ENCODE measurements around the gene RBM47. TPM values are rescaled to one million over a fixed set of nuclear protein-coding genes. Genes with fewer than 3 reads are reported as not detected.
A peak's percentile ranks its signal among the peaks of the same experiment; 100 is the strongest.

Gene RBM47
- total and polyA plus RNA-seq, 9 of the 15 experiments (the other 6 are each of a cell fraction or from before 2014, with no cell fraction given) = 1.4 to 6.4 (median 3.3) TPM

GRCh38 chr4:40423735-40424134 lies 205.9 kb downstream of the RBM47 start (continued):
- TF ChIP-seq GTF2F1 (IDR thresholded peaks at IDR 0.05; ENCODE audit: low read depth, low read length) = no peak
- TF ChIP-seq MCM3 (IDR thresholded peaks at IDR 0.05) = no peak
- no peak for TF ChIP-seq CUX1 (CRISPR knock-in tag; IDR thresholded peaks at IDR 0.05)
- TF ChIP-seq NFYB (IDR thresholded peaks at IDR 0.05; ENCODE audit: extremely low read depth, insufficient read length) = no peak
- TF ChIP-seq POLR2H (tag; IDR thresholded peaks at IDR 0.05; ENCODE audit: low read depth) = 0 out of 2 replicates have a peak, but pooled peaks have one; percentile 24
- TF ChIP-seq MAFF (IDR thresholded peaks at IDR 0.05; ENCODE audit: low read length) = 0 out of 2 replicates have a peak, but pooled peaks have one; percentile 29
- TF ChIP-seq NFE2 (IDR thresholded peaks at IDR 0.05; ENCODE audit: low read depth) = peak; percentile 38
